GM18868 (cell line): ENCODE results near the gene TEX264.
"Not testable (repeated sequence)": the region's sequence is repeated elsewhere in the genome, so short reads cannot be mapped to it uniquely, and the experiment has no call there.

Experiments used
- ATAC-seq: cut with Tn5 transposase; IDR thresholded peaks from one replicate; pipeline ENCODE4 v1.9.1; 2021; ENCODE audit warnings: mild to moderate bottlenecking, moderate library complexity; ENCODE audit not compliant: unreplicated experiment

Gene TEX264

DNA sequence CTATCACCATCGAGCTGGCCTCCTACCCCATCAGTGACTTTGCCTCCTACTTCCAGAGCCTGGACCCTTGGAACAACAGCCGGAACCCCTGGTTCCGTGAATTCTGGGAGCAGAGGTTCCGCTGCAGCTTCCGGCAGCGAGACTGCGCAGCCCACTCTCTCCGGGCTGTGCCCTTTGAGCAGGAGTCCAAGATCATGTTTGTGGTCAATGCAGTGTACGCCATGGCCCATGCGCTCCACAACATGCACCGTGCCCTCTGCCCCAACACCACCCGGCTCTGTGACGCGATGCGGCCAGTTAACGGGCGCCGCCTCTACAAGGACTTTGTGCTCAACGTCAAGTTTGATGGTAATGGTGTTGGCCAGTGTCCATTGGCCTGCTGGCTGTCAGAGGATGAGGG is 41.9 kb downstream of the TEX264 start:
- no peak for ATAC-seq

- ATAC-seq = no peak
These were observed 44.4 kb downstream of the TEX264 start for GRCh38 chr3:51715231-51715976.

DNA sequence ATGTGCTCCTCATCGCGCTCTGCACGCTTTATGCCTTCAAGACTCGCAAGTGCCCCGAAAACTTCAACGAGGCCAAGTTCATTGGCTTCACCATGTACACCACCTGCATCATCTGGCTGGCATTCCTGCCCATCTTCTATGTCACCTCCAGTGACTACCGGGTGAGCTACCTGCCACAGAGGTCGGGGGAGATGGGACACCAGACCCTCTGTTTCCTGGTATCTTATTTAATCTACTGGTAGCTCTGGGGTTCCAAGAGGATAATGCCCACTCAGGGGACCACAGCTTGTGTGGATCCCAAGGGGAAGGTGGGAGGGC is 44.9 kb downstream of the TEX264 start:
- no peak for ATAC-seq

DNA sequence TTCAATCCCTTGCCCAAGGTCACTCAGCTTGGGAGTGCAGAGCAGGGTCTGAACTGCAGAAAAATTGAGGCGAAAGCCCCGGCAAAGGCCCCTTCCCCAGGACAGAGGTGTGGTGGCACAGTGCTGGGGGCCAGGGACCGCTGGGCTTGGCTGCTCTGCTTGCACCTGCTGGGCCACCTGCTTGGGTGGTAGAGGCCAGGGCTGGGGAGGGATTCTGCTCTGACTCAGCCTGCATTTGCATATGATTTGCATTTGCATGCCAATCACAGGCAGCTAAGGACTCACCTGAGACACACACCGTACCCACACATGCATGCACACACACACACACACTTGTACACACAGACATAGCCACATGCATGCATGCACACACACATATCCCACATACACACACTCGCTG is 45.8 kb downstream of the TEX264 start:
- no peak for ATAC-seq

- ATAC-seq = no peak
These were observed 46.4 kb downstream of the TEX264 start for GRCh38 chr3:51717446-51717845.

DNA sequence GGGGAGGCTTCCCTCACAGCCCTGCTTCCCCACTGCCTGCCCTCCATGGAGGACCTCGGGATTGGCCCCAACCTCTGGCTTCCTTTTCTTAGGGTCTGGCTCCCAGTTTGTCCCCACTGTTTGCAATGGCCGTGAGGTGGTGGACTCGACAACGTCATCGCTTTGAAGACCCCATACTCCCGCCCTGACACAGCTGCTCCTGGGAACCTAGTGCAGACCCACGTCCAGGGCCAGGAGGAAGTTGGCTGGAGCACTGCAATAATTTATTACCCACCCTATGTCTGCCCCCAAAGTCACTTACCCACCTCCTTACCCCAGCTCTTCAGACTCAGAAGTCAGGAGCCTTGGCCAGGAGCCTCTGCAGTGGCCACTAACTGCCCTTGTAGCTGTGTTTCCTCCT is 46.9 kb downstream of the TEX264 start:
- ATAC-seq = no peak

DNA sequence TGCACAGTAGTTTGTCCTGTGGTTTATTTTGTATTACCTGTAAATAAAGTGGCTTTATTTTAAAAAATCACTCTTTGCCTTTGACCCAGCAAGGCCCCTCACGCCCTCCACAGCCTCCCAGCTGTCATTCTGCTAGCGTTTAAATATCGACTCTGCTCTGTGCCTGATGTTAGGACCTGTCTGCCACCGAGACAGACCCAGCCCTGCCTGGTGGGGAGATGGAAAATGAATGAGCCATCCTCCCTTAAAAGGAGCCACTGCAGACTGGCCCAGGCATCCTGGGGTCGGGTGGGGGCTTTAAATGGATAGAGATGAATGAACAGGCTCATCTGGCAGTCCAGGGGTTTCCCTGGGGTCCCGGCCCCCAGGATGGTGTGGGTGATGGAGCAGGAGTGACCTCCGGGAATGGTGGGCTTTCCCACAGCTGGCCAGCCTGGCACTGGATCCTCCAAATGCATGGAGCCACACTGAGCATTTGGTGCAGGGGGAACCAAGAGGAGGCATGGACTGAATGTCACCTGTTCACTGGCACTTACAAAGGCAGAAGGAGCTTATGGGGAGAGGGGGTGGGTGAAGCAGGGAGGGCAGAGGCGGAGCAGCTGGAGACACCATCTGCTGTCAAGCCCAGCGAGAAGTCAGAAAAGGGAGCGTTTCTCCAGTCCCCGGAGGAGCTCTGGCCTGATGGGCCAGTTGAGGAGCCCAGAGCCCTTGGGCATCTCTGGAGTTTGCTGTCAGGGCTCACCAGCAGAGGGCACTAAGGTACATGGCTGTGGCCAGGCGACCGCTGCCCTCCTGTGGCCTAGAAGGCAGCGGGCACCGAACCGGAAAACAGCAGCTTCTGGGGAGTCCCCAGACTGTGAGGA is 47.7 kb downstream of the TEX264 start:
- ATAC-seq = no peak

GRCh38 chr3:51719410-51720025 is 48.5 kb downstream of the TEX264 start:
- no peak for ATAC-seq

DNA sequence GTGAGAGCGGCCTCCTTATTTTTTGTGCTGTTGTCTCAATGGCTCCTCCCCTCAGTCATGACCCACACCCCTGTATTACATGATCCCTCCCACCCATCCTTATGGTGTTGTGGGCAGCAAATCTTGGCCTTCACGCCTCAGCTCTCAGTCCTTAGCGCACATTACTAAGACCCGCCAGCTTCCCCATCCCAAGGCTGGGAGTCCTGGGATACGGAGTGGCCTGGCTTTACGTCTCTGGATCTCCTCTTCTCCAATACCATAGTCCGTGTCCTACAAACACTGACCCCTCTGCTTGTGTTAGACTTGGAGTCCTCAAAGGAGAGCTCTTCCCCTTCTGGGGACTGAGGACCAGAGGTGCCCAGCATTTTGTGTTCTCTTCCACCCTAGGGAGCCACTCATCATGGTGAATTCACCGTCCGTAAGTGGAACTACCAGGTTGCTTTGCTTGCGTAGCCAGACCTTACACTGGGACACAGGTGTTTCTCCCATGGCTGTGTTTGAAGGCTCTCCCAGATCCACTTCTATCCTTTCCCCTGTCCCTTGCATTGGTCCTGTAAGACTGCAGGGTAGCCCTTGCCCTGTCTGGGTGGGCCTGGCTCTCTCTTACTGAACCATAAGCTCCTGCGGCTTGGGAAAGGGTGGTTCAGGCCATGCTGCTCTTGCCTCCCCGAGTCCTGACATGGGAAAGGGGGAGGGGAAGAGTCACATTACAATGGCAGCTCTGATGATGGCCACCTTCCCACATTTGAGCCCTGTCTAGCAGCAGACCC is 49.4 kb downstream of the TEX264 start:
- ATAC-seq = no peak

GRCh38 chr3:51721062-51721745 is 50.2 kb downstream of the TEX264 start:
- ATAC-seq = no peak

GRCh38 chr3:51722362-51722761 is 51.3 kb downstream of the TEX264 start:
- ATAC-seq = no peak

DNA sequence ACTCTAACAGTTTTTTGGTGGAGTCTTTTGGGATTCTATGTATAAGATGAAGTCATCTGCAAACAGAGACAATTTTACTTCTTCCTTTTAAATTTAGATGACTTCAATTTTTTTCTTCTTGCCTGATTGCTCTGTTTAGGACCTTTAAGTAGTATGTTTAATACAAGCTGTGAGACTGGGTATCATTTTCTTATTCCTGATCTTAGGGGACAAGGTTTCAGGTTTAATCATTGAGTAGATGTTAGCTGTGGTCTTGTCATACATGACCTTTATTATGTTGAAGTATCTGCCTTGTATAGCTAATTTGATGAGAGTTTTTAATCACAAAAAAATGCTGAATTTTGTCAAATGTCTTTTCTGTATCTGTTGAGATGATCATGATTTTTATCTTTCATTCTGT is 56.4 kb downstream of the TEX264 start:
- ATAC-seq = no peak

DNA sequence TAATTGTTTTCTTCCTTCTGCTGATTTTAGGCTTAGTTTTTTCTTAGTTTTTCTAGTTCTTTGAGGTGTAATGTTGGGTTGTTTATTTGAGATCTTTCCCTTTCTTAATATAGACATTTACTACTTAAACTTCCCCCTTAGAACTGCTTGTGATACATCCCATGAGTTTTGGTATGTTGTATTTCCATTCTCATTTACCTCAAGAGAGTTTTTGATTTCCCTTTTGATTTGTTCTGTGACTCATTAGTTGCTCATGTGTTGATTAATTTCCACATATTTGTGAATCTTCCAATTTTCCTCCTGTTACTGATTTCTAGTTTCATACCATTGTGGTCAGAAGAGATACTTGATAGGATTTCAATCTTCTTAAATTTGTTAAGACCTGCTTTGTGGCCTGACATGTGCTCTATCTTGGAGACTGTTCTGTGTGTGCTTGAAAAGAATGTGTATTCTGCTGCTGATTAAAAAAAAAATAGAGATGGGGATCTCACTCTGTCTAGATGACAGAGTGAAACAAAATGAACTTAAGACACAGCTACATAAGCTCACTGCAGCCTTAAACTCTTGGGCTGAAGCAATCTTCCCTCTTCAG is 58.1 kb downstream of the TEX264 start:
- no peak for ATAC-seq

- no peak for ATAC-seq
These were observed 63.0 kb downstream of the TEX264 start for GRCh38 chr3:51733859-51734571.

DNA sequence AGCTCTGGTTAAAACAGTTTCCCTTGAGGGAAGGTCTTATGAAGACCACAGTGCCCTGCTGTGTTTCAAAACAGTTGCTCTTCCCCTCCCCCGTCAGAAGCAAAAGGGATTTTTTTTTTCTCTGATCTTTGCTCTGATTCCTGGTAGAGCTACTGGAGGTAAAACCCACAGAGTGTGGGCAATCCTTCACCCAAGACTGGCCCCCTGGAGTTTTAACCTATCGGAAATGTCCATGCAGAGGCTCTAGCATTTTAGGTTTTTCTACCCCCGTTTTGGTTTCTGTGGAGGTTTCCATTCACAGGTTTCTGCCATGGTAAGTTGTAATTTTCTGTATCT is 63.5 kb downstream of the TEX264 start:
- ATAC-seq = no peak

GRCh38 chr3:51735039-51735438 is 64.0 kb downstream of the TEX264 start:
- no peak for ATAC-seq

GRCh38 chr3:51735950-51736349 is 64.9 kb downstream of the TEX264 start:
- no peak for ATAC-seq

- ATAC-seq = no peak
These were observed 68.1 kb downstream of the TEX264 start for GRCh38 chr3:51739110-51739509.

DNA sequence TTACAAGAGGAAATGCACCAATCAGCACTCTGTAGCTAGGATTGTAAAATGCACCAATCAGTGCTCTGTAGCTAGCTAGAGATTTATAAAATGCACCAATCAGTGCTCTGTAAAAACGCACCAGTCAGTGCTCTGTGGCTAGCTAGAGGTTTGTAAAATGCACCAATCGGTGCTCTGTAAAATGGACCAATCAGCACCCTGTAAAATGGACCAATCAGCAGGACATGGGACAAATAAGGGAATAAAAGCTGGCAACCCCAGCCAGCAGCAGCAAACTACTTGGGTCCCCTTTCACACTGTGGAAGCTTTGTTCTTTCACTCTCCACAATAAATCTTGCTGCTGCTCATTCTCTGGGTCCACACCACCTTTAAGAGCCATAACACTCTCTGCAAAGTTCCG is 71.3 kb downstream of the TEX264 start:
- not testable (repeated sequence) for ATAC-seq

DNA sequence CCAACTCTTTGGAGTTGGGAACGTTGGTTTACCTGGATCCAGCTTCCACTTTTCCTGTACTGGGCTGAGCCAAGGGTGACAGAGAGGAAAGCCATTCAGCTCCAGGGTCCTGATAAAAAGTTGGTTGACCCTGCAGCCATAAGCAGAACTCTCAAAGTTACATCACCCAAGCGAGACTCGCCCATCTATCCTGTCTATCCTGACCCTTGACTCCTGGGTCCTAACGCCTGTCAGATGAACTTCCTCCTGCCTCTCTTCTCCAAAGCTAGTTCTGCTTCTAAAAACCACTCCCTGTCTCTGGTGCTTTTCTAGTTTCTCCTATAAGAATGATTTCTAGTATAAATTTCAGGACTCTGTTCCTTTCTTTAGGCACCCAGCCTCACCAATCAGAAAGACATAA is 71.9 kb downstream of the TEX264 start:
- not testable (repeated sequence) for ATAC-seq
